ENCODE data around the gene PDLIM1.

- TF ChIP-seq CTCF (IDR thresholded peaks at IDR 0.05; ENCODE audit: insufficient read depth, low read length) (no peak), POLR2AphosphoS5 (IDR thresholded peaks at IDR 0.05; ENCODE audit: low read depth) (no peak), GABPA (IDR thresholded peaks at IDR 0.05; ENCODE audit: low read depth) (no peak), REST (IDR thresholded peaks at IDR 0.05; ENCODE audit: insufficient replicate concordance, low read depth) (no peak), SPI1 (IDR thresholded peaks at IDR 0.05; ENCODE audit: borderline replicate concordance, low read depth) (no peak)
These were observed at the start of gene PDLIM1 for GRCh38 chr10:95290461-95291364.

Data from HL-60 (cell line).